IPS-NIHi11 (cell line): ENCODE data around the gene ARIH1.
A peak's percentile ranks its signal among the peaks of the same experiment; 100 is the strongest.

Experiments
- DNase-seq: peaks from one replicate; pipeline ENCODE4 v3.0.0; 2012; ENCODE audit warnings: mixed read lengths, low spot score

The ARIH1 gene

GRCh38 chr15:72540606-72541237 lies 66.6 kb downstream of the ARIH1 start:
- no peak for DNase-seq

- DNase-seq, result no peak
Measured at GRCh38 chr15:72541674-72542073, 67.5 kb downstream of the ARIH1 start.

GRCh38 chr15:72545156-72545555 lies 71.0 kb downstream of the ARIH1 start:
- no peak for DNase-seq

GRCh38 chr15:72554471-72555425 lies 80.6 kb downstream of the ARIH1 start:
- DNase-seq, result no peak

- DNase-seq, result no peak
Measured at GRCh38 chr15:72559781-72560180, 85.7 kb downstream of the ARIH1 start.

- no peak for DNase-seq
Measured at GRCh38 chr15:72560458-72560857, 86.3 kb downstream of the ARIH1 start.

- DNase-seq, result no peak
Measured at GRCh38 chr15:72562386-72562785, 88.3 kb downstream of the ARIH1 start.

- no peak for DNase-seq
Measured at GRCh38 chr15:72562878-72563277, 88.7 kb downstream of the ARIH1 start.

- DNase-seq, result no peak
Measured at GRCh38 chr15:72564091-72564490, 90.0 kb downstream of the ARIH1 start.

- no peak for DNase-seq
Measured at GRCh38 chr15:72566973-72567372, 92.8 kb downstream of the ARIH1 start.

- DNase-seq, result no peak
Measured at GRCh38 chr15:72570059-72570458, 95.9 kb downstream of the ARIH1 start.

GRCh38 chr15:72579814-72580213 lies 105.7 kb downstream of the ARIH1 start:
- no peak for DNase-seq

- DNase-seq, result no peak
Measured at GRCh38 chr15:72584006-72584405, 109.9 kb downstream of the ARIH1 start.

- no peak for DNase-seq
Measured at GRCh38 chr15:72585025-72585424, 110.9 kb downstream of the ARIH1 start.

- DNase-seq, result no peak
Measured at GRCh38 chr15:72585476-72586058, 111.4 kb downstream of the ARIH1 start.

GRCh38 chr15:72588096-72588495 lies 114.0 kb downstream of the ARIH1 start:
- no peak for DNase-seq

- DNase-seq, result no peak
Measured at GRCh38 chr15:72590427-72590826, 116.3 kb downstream of the ARIH1 start.

- DNase-seq, result no peak
Measured at GRCh38 chr15:72591361-72591760, 117.2 kb downstream of the ARIH1 start.

- no peak for DNase-seq
Measured at GRCh38 chr15:72592097-72592496, 118.0 kb downstream of the ARIH1 start.

GRCh38 chr15:72592676-72593075 lies 118.5 kb downstream of the ARIH1 start:
- DNase-seq, result no peak

GRCh38 chr15:72593838-72594237 lies 119.7 kb downstream of the ARIH1 start:
- no peak for DNase-seq

GRCh38 chr15:72599855-72600464 lies 125.8 kb downstream of the ARIH1 start:
- peak; percentile 56 for DNase-seq

- DNase-seq, result peak; percentile 88
Measured at GRCh38 chr15:72604794-72605193, 130.7 kb downstream of the ARIH1 start.
